GM19372 (cell line): ENCODE measurements around the gene TRIM27.
"Not testable (repeated sequence)": the region's sequence is repeated elsewhere in the genome, so short reads cannot be mapped to it uniquely, and the experiment has no call there.

Source experiments
- ATAC-seq: cut with Tn5 transposase; IDR thresholded peaks from one replicate; pipeline ENCODE4 v1.9.1; 2021; ENCODE audit warnings: mild to moderate bottlenecking, low read depth, moderate library complexity; ENCODE audit not compliant: unreplicated experiment

The TRIM27 gene

GRCh38 chr6:28900577-28901256 is 23.1 kb downstream of the TRIM27 start:
- no peak for ATAC-seq

- ATAC-seq, result no peak
Observed at GRCh38 chr6:28898710-28898965, 25.1 kb downstream of the TRIM27 start.

- ATAC-seq, result no peak
Observed at GRCh38 chr6:28897369-28897745, 26.4 kb downstream of the TRIM27 start.

- ATAC-seq, result peak; percentile 2
Observed at GRCh38 chr6:28896505-28897368, 27.0 kb downstream of the TRIM27 start.

GRCh38 chr6:28895131-28895812 is 28.5 kb downstream of the TRIM27 start:
- ATAC-seq, result peak; percentile 61

- ATAC-seq, result no peak
Observed at GRCh38 chr6:28893172-28893799, 30.5 kb downstream of the TRIM27 start.

GRCh38 chr6:28892525-28892924 is 31.3 kb downstream of the TRIM27 start:
- ATAC-seq, result no peak

- no peak for ATAC-seq
Observed at GRCh38 chr6:28887796-28888496, 35.8 kb downstream of the TRIM27 start.

GRCh38 chr6:28886079-28886439 is 37.7 kb downstream of the TRIM27 start:
- ATAC-seq, result no peak

- no peak for ATAC-seq
Observed at GRCh38 chr6:28884423-28885131, 39.2 kb downstream of the TRIM27 start.

GRCh38 chr6:28880894-28881780 is 42.6 kb downstream of the TRIM27 start:
- ATAC-seq, result no peak

- ATAC-seq, result no peak
Observed at GRCh38 chr6:28880519-28880893, 43.3 kb downstream of the TRIM27 start.

GRCh38 chr6:28876710-28877109 is 47.1 kb downstream of the TRIM27 start:
- no peak for ATAC-seq

GRCh38 chr6:28875191-28875747 is 48.5 kb downstream of the TRIM27 start:
- no peak for ATAC-seq

GRCh38 chr6:28872157-28872817 is 51.5 kb downstream of the TRIM27 start:
- ATAC-seq, result not testable (repeated sequence)

GRCh38 chr6:28871335-28872156 is 52.2 kb downstream of the TRIM27 start:
- ATAC-seq, result no peak

GRCh38 chr6:28868873-28869272 is 54.9 kb downstream of the TRIM27 start:
- ATAC-seq, result no peak

GRCh38 chr6:28867086-28867409 is 56.7 kb downstream of the TRIM27 start:
- peak; percentile 8 for ATAC-seq
